Suppressor macrophage treated with lipopolysaccharide for 1 hour (primary cell): ENCODE measurements around the gene LZTS3.

ENCODE experiments used
- DNase-seq, 3 donors: peaks; one replicate each; pipeline ENCODE4 v3.0.0-alpha.2; 2020 to 2022

Gene LZTS3

DNA sequence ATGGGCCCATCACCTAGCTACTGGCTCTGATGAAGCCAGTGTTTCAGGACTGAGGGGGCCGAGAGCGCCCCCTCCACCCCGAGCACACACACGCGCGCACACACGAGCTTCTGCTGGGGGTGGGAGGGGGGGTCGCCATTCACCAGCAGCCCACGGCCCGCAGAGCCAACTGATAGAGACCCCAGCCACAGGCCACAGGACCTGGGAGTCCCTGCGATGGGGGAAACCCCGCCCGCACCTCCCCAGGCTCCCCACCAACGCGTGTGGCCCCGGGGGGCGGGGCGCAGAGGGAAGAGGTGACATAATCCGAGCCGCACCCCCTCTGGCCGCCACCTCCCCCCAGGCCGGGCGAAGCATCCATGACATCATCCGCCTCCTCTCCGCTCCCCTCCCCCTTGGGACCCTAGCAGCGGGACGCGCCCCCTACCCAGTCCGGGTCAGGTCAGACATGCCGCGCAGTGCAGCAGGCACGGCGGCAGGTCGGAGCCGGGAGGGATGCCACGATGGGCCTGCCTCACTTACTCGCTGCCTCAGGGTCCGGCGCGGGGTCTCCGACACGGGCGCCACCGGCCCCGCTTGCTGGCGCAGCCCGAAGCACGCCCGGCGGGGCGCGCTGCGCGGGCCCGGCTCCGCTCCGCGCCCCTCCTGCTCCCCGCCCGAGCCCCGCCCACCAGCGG, at the start of gene LZTS3:
Gene LZTS3 (minus strand): TSS at position 617 of the 677 bp plus-strand sequence. CDS start 6,386 bp downstream, outside the sequence.
- peak; percentile 81 to 94 (median 82) for DNase-seq

DNA sequence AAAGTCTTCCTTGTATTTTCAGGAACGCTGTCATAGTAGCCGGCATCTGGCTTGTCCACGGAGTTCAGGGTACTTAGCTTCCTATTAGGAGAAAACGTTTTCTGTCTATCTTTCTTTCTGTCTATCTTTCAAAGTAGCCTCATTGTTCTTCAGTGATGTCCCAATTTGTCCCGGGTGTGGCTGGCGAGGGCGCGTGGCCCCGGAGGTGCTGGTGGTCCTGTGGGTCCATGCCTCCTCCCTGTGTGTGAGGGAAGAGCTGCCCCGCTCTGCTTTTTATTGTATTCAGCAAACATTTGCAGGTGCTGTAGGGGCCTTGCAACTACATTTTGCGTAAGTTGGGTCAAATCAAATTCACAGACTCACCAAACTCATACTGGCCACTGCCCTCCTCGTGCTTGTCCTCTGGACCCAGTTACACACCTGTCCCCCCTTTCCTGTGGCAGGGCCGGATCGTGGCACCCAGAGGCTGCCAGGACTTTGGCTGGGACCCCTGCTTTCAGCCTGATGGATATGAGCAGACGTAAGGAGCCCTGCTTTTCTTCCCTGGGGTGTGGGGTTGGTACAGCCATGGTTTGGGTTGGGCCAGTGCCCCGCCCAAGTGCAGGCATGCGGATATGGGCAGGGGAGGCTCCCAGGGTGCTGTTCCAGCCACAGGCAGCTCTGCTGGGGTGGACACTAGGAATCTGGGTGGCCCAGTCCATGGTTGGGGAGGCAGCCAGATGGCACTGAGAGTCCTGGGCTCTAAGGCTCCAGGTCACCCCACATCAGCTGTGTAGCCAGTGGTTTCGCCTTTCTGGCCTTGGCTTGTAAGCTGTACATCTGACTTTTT, 48.3 kb upstream of the LZTS3 start:
- no peak for DNase-seq

DNA sequence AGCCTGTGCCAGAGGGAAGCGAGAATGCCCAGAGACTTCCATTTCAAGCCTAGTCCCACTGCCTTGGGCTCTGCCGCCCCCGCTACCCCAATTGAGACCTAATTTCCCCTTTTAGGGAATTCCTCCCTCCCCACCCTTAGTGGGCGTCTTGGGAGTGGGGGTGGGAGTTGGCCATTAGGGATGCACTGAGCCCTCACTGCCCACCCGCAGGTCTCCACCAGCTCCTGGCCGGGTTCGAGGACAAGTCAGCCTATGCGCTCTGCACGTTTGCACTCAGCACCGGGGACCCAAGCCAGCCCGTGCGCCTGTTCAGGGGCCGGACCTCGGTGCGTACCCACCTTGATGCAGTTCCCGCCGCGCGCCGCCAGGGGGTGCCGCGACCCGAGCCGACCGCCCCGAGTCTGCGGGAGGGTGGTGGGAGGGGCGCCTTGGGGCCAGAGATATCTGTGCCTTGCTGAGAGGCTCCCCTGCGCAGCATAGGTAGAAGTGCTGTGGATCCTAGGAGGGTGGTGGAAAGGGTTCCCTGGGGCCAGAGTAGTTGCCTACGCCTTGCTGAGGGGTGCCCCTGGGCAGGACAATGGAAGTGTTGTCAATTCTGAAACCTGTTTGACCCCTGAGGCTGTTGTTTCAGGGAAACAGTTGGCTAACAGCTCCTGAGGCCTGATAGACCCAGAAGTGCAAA, 45.1 kb upstream of the LZTS3 start:
- peak; percentile 61 to 80 (median 71) for DNase-seq

DNA sequence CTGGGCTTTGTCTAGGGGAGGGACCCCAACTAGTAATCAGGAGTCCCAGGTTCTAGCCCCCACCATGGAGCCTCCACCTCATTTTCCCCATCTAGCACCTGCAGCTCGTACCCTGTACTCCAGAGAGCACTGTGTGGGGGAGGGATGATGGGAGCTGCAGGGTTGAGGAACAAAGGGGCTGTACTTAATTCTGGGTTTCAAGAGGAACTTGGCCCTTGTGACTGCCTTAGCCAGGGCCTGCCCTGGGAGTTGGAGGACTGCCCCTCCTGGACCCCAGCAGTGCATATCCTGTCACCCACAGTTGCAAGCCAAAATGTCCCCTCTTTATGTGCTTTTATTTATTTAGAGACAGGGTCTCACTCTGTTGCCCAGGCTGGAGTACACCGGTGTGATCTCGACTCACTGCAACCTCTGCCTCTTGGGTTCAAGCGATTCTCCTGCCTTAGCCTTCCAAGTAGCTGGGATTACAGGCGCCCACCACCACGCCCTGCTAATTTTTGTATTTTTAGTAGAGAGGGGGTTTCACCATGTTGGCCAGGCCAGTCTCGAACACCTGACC, 42.1 kb upstream of the LZTS3 start:
- DNase-seq = peak in 2 of 3 donors; percentile 21 to 27

DNA sequence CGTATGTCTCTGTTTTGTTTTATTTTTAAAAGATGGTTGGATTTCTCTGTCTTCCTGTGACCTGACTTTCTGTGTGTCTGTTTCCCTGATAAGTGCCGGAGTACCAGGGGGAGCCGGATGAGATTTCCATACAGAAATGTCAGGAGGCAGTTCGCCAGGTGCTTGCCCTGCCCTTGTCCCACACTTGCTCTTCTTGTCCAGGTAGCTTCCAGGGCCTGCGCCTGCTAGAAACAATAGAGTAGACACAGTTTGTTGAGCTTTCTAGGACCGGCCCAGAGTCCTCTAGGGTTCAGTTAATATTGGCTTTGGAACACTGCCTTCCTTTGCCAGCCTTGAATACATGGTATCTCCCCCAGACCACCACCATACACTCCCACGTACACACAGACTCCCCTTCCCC, 39.9 kb upstream of the LZTS3 start:
- DNase-seq = no peak

DNA sequence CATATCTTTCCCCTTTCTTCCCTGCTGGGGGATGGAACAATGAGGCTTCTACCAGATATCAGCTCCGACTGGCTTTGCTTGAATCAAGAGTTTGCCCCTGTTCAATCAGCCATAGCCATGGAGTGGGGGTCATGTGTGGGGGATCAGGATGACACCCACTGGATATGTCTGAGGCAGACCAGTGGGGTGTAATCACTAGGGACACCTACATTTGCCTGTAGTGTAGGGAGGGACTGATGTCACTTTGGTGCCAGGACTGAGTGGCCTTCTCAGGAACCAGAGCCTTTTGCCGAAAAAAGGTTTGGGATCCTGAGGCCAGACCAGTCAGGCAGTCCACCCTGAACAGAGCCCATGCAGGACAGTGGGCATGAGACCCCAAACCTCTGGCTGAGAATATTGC, 37.0 kb upstream of the LZTS3 start:
- no peak for DNase-seq

DNA sequence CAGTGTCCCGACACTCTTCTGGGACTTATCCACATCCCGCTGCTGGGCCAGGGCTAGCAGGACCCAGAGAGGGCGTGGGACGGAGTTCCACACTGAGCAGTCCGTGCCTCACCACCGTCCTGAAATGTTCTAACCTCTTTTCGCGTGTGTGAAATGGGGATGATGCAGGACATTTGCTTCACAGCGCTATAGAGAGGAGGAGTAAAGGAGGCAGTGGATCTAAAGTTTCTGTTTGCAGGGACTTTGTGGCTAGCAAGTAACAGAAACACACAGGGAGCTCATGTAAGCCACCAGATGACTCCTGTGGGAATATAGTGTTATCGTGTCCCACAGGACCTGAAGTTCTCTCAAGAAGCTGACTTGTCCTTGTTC, 36.6 kb upstream of the LZTS3 start:
- peak; percentile 38 to 58 (median 45) for DNase-seq

DNA sequence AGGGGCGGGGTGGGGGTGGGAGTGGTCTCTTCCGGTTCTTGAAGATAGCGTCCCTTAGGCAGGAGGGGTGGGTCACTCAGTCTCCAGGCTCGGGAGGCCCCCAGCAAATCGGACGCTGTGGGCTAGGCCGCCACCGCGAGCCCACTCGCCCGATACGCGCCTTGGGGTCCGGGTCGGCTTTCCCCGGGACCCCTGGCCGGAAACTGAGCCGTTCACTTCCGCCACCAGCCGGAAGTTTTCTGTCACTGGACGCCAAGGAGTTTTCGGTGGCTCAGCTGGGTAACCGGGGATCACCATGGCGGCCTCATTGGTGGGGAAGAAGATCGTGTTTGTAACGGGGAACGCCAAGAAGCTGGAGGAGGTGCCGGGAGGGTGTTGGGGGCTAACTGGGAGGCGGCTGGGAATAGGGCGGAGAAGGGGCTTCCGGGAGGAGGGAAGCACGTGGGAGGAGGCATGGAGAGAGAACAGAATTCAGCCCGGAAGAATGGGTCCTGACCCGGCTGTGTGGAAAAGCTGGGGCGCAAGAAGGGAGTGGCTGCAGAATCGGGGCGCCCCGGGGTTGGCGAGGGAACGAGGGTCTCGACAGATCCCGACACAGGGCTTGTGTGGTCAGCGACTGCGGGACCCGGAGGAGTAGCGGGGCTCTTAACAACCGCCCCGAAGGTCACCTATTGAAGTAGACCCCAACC, 36.1 kb upstream of the LZTS3 start, which contains the start of gene ITPA:
Gene ITPA (plus strand): TSS at position 242 of the 689 bp plus-strand sequence. CDS start 54 bp downstream, at position 296.
- DNase-seq = peak; percentile 68 to 72 (median 68)

DNA sequence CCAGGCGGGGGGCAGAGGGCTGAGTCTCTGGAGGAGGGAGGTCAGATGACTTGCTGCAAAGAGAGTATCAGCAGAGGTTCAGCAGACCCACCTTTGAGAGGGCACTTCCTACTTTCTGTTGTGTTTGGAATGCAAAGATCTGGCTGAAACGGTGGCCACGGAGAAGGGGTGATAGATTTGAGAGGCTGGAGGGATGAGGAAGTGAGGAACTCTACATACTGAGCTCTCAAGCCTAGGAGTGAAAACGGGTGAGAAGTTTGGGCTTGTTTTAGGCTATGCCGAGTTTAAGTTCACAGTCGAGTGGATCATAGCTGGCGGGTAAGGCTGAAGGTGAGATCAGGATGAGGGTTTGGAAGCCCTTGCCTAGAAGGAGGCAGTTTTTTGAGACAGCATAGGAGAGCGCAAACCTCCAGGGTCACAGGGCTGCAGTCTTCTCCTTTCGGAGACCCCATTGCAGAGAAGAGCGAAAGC, 35.5 kb upstream of the LZTS3 start:
- DNase-seq = peak; percentile 22 to 39 (median 28)

DNA sequence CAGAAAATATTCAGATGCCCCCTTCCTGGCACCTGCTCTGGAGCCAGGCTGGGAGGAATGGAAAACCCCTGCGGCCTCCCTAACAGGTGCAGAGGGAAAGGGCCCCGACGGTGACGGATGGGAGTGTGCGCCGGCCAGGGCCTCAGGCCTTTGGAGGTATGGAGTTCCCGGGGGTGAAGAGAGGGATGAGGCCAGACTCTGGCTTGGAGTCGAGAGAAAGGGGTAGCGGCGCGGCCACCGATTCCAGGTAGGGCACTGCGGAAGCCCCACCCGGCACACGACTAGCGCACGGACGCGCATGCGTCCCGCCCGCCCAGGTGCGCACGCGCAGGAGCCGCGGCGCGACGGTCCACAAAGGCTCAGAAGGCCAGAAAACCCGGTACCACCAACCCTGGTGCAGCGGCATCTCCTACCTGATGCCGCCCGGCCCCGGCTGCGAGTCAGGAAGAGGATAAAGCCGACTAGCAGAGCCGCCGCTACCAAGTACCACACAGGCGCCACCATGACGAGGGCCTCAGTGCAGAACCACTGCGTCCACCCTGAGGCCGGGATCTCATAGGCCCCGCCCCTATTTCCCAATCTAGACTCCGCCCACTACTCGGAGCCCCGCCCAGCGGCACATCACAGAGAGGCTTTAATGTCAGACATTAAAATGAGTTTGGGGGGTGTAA, 30.9 kb upstream of the LZTS3 start, which contains the start of gene DDRGK1:
Gene DDRGK1 (minus strand): TSS at position 559 of the 671 bp plus-strand sequence. CDS start 55 bp downstream, at position 504.
- peak; percentile 91 to 94 (median 93) for DNase-seq

DNA sequence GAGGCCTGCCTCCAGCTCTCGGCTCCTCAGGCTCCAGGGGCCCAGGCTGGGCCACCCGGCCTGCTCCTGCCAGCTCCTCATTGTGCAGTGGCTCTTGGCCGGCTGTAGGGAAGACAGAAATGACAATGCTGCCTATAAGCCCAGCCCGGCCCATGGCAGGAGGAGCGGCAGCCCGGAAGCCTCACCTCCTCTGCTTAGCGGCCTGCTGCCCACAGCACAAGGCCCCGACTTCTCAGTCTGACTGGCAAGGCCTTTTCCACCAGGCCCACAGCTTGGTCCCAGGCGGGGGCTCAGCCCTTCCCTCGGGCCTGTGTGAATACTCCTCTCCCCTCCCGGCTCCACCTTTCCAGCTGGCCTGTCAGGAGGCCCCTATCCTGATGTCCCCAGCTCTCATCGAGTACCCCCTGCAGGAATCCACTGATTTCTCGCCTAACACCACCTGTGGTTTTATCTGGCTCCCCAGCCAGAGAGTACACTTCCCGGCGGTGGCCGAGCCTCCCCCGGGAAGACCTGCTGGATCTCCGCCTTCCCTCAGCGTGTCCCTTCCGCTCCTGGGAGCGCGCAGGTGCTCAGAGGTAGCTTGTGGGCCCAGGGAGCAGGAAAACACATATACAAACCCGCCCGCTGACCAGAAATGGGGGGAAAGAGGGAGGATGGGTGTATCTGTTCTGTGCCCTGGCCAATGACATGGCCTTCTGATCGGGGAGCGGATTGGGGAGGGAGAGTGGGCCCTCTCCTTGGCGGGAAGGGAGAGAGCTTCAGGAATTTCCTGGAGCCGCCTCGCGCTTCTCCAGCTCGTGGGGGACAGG, 30.2 kb upstream of the LZTS3 start:
- DNase-seq = peak in 2 of 3 donors; percentile 8 to 28

DNA sequence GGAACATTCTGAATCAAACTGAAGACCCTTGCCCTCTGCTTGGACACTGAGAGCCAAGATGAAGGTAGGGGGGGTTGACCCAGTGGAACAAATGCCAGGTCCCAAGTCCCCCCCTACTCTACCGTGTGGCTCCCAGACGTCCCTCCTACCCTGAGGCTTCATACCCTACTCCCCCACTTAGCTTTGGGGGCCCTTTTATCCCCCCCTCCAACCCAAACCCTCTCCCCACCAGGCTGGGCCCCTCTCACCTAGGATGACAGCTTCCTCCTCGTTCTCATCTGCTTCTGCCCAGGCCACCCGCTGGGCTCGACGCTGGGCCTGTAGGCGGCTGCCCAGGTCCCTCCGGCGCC, 29.6 kb upstream of the LZTS3 start:
- DNase-seq = no peak

DNA sequence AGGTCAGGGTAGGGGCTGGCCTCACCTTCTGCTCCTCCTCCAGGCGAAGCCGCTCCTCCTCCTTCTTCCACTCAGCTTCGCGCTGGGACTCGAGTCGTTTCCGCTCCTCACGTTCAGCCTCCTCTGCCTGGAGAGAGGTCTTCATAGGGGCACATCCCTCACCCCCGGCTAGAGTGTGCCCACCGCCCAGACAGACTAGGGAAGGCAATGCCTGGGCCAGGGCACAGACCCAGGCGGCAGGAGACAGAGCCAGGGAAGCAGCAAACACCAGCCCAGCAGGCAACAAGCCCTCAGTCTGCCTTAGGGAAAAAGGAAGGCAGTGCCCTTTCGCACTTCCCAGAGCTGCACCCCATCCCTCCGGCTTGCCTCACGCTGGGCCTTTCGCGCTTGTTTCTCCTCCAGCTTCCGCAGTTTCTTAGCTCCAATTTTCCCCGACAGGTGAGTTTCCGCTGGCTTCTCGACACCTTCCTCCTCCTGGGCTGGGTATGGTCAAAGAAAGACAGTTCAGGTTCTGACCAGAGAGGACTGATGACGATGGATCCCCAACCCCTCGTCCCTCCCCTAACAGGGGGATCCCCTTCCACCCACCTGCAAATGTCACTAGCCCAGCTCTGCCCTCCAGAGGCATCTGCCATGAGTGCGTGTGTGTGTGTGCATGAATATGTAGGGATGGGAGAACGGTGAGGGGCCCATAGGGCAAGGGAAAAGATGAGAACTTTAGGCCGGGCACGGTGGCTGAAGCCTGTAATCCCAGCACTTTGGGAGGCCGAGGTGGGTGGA, 26.8 kb upstream of the LZTS3 start:
- DNase-seq = no peak

DNA sequence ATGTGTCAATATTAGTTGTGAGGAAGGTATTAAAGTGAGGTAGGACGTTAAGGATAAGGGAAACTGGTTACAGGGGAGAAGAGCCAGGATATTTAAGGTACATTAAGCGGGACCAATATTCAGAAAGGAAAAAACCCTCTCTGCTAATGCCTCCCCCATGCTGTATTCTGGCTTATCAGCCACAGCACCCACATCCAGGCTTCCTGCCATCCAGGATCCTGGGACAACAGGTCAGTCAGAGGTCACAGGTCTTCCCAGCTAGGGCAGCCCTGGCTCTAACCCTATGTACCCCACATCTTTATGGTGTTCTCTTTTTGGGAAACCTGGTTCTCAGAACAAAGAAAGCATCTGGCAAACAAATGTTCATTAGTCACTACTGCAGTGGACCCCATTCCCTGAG, 25.9 kb upstream of the LZTS3 start:
- no peak for DNase-seq

DNA sequence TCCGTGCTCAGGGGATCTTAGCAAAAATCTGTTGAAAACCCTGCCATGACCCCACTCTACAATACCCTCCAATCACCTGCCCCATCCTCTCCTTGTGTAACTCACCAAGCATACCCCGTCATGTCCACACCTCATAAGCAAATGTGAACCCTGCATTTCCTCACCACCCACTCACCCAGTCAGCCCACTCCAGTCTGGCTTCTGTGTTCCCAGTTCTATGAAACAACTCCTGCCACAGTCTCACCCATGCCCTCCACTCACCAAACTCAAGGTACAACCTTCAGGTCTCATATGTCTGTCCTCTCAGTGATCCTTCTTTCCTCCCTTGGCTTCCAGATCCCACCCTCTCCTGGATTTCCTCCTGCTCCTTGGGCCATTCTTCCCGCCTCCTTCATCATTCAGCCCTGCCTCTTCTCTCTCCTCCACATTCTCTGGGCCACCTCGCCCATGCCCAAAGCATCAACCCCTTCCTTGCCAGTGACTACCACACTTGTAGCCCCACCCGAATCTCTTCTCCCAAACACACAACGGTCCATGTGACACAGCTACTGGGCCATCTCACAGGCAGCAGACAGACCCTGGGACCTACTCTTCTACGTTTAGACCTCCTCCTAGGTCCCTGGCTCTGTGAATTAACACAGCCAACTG, 22.4 kb upstream of the LZTS3 start:
- DNase-seq = peak in 1 of 3 donors; percentile 29

DNA sequence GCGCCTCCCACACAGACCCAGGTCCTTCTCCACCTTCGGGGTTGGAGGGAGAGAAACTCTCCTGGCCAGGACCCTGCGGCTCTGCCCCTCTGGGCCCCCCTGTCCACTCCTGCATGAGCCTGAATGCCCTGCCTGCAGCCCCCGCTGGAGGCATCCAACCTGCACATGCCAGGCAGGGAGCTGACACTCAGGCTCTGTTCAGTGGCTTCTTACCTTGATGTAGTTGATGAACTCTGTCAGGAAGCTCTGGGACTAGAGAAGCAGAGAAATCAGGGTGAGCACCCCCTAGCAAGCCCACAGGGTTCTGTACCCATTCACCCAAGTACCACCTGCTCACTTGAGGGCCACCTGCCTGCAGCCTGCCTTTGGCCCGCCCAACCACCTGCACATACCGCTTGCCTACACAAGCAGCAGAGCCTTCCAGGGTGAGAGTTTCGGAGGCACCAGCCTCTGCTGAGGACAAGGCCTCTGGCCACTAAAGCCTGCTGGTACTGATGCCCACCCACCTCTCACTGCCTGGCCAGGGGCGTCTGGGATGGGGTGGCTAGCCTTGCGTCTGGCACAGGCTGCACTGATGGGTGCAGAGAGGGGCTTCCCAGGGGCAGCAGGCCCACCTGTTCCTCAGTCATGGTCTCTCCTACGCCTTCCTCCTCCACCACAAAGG, 21.4 kb upstream of the LZTS3 start:
- no peak for DNase-seq

DNA sequence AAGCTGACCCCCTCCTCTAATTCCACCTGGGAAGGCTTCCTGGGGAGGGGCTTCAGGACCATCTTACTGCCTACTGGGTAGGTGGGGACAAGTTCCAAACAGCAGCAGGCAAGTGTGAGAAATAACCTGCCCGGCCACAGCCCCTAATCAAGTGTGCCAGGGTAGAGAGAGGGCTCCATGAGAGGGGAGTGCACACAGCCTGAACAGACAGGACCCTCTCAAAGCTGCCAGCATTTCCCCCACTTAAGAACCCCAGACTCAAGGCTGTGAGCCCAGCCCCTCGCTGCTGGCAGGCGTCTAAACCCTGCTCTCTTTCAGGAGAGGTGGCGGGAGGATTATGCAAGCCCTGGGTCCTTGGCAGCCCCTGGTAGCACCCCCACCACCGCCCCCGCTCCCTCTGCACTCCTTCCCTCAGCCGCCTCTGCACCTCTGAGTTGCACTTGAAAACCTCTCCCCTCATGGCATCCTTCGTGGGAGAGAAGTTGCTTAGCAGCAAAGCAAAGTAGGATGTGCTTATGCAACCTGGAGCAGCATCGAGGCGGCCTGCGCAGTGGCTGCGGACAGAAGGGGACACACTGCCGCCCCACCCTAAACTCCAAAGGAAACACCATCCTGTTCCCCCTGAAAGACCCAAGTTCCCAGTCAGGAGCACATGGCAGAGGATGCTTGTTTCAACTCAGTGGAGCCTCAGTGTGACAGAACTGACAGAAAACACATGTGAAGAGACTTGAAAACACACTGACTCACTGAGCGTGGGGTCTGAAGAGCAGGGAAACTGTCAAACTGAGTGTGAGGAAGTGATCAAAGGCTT, 20.7 kb upstream of the LZTS3 start:
- DNase-seq = no peak
